NT2/D1 (cell line): ENCODE data around the gene MAZ.
"Not testable (repeated sequence)": the region's sequence is repeated elsewhere in the genome, so short reads cannot be mapped to it uniquely, and the experiment has no call there.

ENCODE experiments used
- DNase-seq: peaks from one replicate; pipeline ENCODE4 v3.0.0-alpha.2; 2011; ENCODE audit warnings: low read depth, low spot score
- H3K27me3 ChIP-seq: 2 replicates; pipeline ENCODE4 v1.6.0; 2011; ENCODE audit warnings: mild to moderate bottlenecking; ENCODE audit not compliant: insufficient read length, insufficient read depth
- H3K36me3 ChIP-seq: 2 replicates; pipeline ENCODE4 v1.6.1; 2011; ENCODE audit warnings: mild to moderate bottlenecking, low read length, mixed read lengths; ENCODE audit not compliant: insufficient read depth, insufficient read length
- H3K4me1 ChIP-seq: 2 replicates; pipeline ENCODE4 v1.5.1; 2011; ENCODE audit not compliant: insufficient read depth, insufficient read length
- H3K4me3 ChIP-seq: 2 replicates; pipeline ENCODE4 v1.5.1; 2011; ENCODE audit warnings: low read depth; ENCODE audit not compliant: insufficient read length
- H3K9ac ChIP-seq: 2 replicates; pipeline ENCODE4 v1.6.0; 2011; ENCODE audit warnings: low read depth; ENCODE audit not compliant: insufficient read length
- H3K9me3 ChIP-seq: 2 replicates; pipeline ENCODE4 v1.5.1; 2011; ENCODE audit warnings: mild to moderate bottlenecking, low read length; ENCODE audit not compliant: insufficient read depth
- SUZ12 ChIP-seq: IDR thresholded peaks from 2 replicates; pipeline ENCODE4 v1.6.1; 2011; ENCODE audit not compliant: insufficient read length, insufficient read depth; ENCODE audit errors: extremely low read depth
- YY1 ChIP-seq: IDR thresholded peaks from 2 replicates; pipeline ENCODE4 v1.6.1; 2011; ENCODE audit not compliant: insufficient read length, insufficient read depth
- ZNF274 ChIP-seq: IDR thresholded peaks from 2 replicates; pipeline ENCODE4 v1.6.1; 2011; ENCODE audit warnings: mild to moderate bottlenecking, low read depth, low read length

The MAZ gene

GRCh38 chr16:29806099-29806579, at the start of gene MAZ:
TSS of gene MAZ (plus strand) at chr16:29806529. CDS start at chr16:29806702, 173 bp downstream.
- Histone ChIP-seq H3K36me3 (peaks cover 73% of the 10 kb centered on the region), H3K9ac (peak within 1 kb of the TSS; percentile 100), H3K27me3 (no peaks in the 10 kb centered on the region), H3K4me3 (peak within 1 kb of the TSS; percentile 100), H3K4me1 (peaks cover 26% of the 10 kb centered on the region), H3K9me3 (no peaks in the 10 kb centered on the region)
- DNase-seq: no peak
- TF ChIP-seq SUZ12 (no peak), YY1 (no peak), ZNF274 (no peak)

GRCh38 chr16:29756654-29757053, 49.7 kb upstream of the MAZ start:
- no peak for DNase-seq
- Histone ChIP-seq H3K36me3 (no peaks in the 10 kb centered on the region), H3K4me1 (peaks cover 5% of the 10 kb centered on the region), H3K27me3 (no peaks in the 10 kb centered on the region), H3K9me3 (no peaks in the 10 kb centered on the region), H3K9ac (no peak overlapping the region), H3K4me3 (no peak overlapping the region)
- TF ChIP-seq SUZ12 (no peak), YY1 (no peak), ZNF274 (no peak)

GRCh38 chr16:29757086-29757485, 49.2 kb upstream of the MAZ start:
- not testable (repeated sequence) for H3K4me1 ChIP-seq, DNase-seq, H3K27me3 ChIP-seq, H3K4me3 ChIP-seq, H3K9me3 ChIP-seq, H3K9ac ChIP-seq, H3K36me3 ChIP-seq

GRCh38 chr16:29757950-29758466, 48.3 kb upstream of the MAZ start:
- Histone ChIP-seq H3K4me1 (peaks cover 5% of the 10 kb centered on the region), H3K36me3 (no peaks in the 10 kb centered on the region), H3K9me3 (no peaks in the 10 kb centered on the region), H3K4me3 (no peak overlapping the region), H3K27me3 (no peaks in the 10 kb centered on the region), H3K9ac (no peak overlapping the region)
- TF ChIP-seq YY1: no peak
- TF ChIP-seq SUZ12: no peak
- TF ChIP-seq ZNF274: no peak
- DNase-seq: peak; percentile 25

- Histone ChIP-seq H3K4me3 (no peak overlapping the region), H3K4me1 (peaks cover 7% of the 10 kb centered on the region), H3K9me3 (no peaks in the 10 kb centered on the region), H3K36me3 (no peaks in the 10 kb centered on the region), H3K27me3 (no peaks in the 10 kb centered on the region), H3K9ac (peak overlapping the region; percentile 34)
- TF ChIP-seq SUZ12 (no peak), ZNF274 (no peak), YY1 (no peak)
- DNase-seq: no peak
These were observed 45.6 kb upstream of the MAZ start for GRCh38 chr16:29760567-29761279.

- not testable (repeated sequence) for H3K36me3 ChIP-seq, H3K4me3 ChIP-seq, H3K9me3 ChIP-seq, H3K27me3 ChIP-seq, DNase-seq, H3K9ac ChIP-seq, H3K4me1 ChIP-seq
These were observed 45.1 kb upstream of the MAZ start for GRCh38 chr16:29761280-29761651.

- no peak for TF ChIP-seq SUZ12
- no peak for TF ChIP-seq ZNF274
- TF ChIP-seq YY1: no peak
- H3K9me3 ChIP-seq: no peaks in the 10 kb centered on the region
- H3K4me3 ChIP-seq: no peak overlapping the region
- H3K27me3 ChIP-seq: no peaks in the 10 kb centered on the region
- peaks cover 7% of the 10 kb centered on the region for H3K4me1 ChIP-seq
- no peak overlapping the region for H3K9ac ChIP-seq
- no peaks in the 10 kb centered on the region for H3K36me3 ChIP-seq
- no peak for DNase-seq
These were observed 44.4 kb upstream of the MAZ start for GRCh38 chr16:29761882-29762281.
